ENCODE data around the gene FAR2. TPM values are rescaled to one million over a fixed set of nuclear protein-coding genes. Genes with fewer than 3 reads are reported as not detected.

Gene FAR2
- total and polyA plus RNA-seq, 2 donors (not counting 1 experiment from before 2014, with no cell fraction given), result 9.2 to 10.2 TPM

DNA sequence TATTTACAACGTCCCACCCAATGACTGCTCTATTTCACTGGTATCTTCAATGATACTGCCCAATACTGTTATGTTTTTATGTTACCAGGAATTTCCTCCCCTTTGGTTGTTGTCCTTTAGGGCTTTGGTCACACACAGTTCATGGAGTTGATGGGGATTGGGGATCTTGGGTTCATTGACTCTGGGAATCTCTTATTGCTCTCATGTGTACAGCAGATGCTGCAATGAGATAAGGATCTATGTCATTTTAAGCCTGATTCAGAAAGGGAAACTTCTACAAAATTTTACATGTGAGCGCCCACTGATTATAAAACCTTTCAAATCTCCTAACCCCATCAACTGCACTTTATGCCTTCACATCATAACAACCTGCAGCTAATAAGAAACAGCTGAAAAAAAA is 67.2 kb downstream of the FAR2 start:
- H3K9ac ChIP-seq (ENCODE audit: insufficient read depth, low read length), result no peak overlapping the region
- H4K20me1 ChIP-seq (ENCODE audit: control insufficient read depth, extremely low read depth, insufficient read depth, low read length), result no peaks in the 10 kb centered on the region
- no peak overlapping the region for H3K4me2 ChIP-seq (ENCODE audit: extremely low read depth, insufficient read depth, low read length)
- no peaks in the 10 kb centered on the region for H3K27me3 ChIP-seq (ENCODE audit: control insufficient read depth, insufficient read depth, low read length)
- TF ChIP-seq, protein P1, sequence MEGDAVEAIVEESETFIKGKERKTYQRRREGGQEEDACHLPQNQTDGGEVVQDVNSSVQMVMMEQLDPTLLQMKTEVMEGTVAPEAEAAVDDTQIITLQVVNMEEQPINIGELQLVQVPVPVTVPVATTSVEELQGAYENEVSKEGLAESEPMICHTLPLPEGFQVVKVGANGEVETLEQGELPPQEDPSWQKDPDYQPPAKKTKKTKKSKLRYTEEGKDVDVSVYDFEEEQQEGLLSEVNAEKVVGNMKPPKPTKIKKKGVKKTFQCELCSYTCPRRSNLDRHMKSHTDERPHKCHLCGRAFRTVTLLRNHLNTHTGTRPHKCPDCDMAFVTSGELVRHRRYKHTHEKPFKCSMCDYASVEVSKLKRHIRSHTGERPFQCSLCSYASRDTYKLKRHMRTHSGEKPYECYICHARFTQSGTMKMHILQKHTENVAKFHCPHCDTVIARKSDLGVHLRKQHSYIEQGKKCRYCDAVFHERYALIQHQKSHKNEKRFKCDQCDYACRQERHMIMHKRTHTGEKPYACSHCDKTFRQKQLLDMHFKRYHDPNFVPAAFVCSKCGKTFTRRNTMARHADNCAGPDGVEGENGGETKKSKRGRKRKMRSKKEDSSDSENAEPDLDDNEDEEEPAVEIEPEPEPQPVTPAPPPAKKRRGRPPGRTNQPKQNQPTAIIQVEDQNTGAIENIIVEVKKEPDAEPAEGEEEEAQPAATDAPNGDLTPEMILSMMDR (conservative IDR thresholded peaks at IDR 0.05 in 1 of 2, IDR thresholded peaks at IDR 0.05 in 1 of 2; ENCODE audit: low read depth in 1 of 2, low read length in 2 of 2), result no peak
- TF ChIP-seq EZH2 (IDR thresholded peaks at IDR 0.05; ENCODE audit: low read length, missing control alignments), result no peak
- no peak overlapping the region for H2AFZ ChIP-seq (ENCODE audit: low read length)
- no peaks in the 10 kb centered on the region for H3K79me2 ChIP-seq (ENCODE audit: control insufficient read depth, insufficient read depth, low read length)
- H3K4me3 ChIP-seq (replicated peaks in 1 of 4; ENCODE audit: control extremely low read depth in 1 of 4, insufficient read depth in 1 of 4, low read depth in 3 of 4, low read length in 4 of 4), result no peak overlapping the region
- no peak overlapping the region for H3K27ac ChIP-seq (ENCODE audit: insufficient read depth, low read length)
- H3K4me1 ChIP-seq (ENCODE audit: control insufficient read depth, extremely low read depth, insufficient read depth, low read length), result no peaks in the 10 kb centered on the region
- H3K9me3 ChIP-seq (ENCODE audit: control insufficient read depth, insufficient read depth, low read depth, low read length), result no peaks in the 10 kb centered on the region
- no peaks in the 10 kb centered on the region for H3K36me3 ChIP-seq (ENCODE audit: control insufficient read depth, insufficient read depth, low read length)
- DNase-seq (ENCODE audit: low read depth in 2 of 2), result no peak

DNA sequence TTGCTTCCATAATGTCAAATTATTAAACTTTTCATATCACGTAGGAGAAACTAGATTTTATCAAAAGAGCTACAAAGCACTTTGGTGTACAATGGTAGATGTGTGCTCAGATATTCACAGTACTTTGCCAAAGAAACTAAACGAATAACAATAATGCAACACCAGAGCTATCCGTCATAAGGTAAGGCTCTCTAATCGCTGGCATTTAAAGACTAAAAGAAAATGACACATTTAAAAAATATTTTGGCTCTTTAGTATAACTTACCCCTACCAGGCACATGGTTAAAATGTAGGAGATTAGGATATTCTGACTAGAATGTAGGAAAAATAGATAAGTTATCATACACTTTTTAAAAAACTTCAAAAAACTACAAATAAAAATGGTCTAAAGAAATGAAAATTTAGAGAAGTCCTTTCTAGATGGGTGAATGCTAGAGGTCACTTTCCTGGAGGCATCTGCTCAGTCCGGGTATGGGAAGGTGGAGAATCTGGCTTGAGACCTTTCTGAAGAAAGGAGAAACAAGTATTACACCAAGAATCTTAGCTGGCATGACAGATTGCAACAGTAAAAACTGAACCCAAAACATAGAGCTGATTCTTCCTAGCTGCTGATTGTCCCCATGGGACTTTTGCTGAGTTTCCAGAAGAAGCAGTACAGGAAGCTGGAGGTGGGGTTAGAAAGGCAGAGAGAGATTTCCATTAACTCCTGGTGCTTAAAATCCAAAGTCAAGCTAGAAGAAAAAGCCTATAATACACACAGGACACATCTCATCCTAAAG is 67.9 kb downstream of the FAR2 start:
- Histone ChIP-seq H2AFZ (ENCODE audit: low read length) (no peak overlapping the region), H3K9me3 (ENCODE audit: control insufficient read depth, insufficient read depth, low read depth, low read length) (no peaks in the 10 kb centered on the region), H3K79me2 (ENCODE audit: control insufficient read depth, insufficient read depth, low read length) (no peaks in the 10 kb centered on the region), H4K20me1 (ENCODE audit: control insufficient read depth, extremely low read depth, insufficient read depth, low read length) (no peaks in the 10 kb centered on the region), H3K9ac (ENCODE audit: insufficient read depth, low read length) (no peak overlapping the region), H3K36me3 (ENCODE audit: control insufficient read depth, insufficient read depth, low read length) (no peaks in the 10 kb centered on the region), H3K27ac (ENCODE audit: insufficient read depth, low read length) (no peak overlapping the region), H3K4me1 (ENCODE audit: control insufficient read depth, extremely low read depth, insufficient read depth, low read length) (no peaks in the 10 kb centered on the region), H3K4me3 (replicated peaks in 1 of 4; ENCODE audit: control extremely low read depth in 1 of 4, insufficient read depth in 1 of 4, low read depth in 3 of 4, low read length in 4 of 4) (no peak overlapping the region), H3K27me3 (ENCODE audit: control insufficient read depth, insufficient read depth, low read length) (no peaks in the 10 kb centered on the region), H3K4me2 (ENCODE audit: extremely low read depth, insufficient read depth, low read length) (no peak overlapping the region)
- TF ChIP-seq EZH2 (IDR thresholded peaks at IDR 0.05; ENCODE audit: low read length, missing control alignments), result no peak
- DNase-seq (ENCODE audit: low read depth in 2 of 2), result peak in 1 of 2 donors; percentile 26

DNA sequence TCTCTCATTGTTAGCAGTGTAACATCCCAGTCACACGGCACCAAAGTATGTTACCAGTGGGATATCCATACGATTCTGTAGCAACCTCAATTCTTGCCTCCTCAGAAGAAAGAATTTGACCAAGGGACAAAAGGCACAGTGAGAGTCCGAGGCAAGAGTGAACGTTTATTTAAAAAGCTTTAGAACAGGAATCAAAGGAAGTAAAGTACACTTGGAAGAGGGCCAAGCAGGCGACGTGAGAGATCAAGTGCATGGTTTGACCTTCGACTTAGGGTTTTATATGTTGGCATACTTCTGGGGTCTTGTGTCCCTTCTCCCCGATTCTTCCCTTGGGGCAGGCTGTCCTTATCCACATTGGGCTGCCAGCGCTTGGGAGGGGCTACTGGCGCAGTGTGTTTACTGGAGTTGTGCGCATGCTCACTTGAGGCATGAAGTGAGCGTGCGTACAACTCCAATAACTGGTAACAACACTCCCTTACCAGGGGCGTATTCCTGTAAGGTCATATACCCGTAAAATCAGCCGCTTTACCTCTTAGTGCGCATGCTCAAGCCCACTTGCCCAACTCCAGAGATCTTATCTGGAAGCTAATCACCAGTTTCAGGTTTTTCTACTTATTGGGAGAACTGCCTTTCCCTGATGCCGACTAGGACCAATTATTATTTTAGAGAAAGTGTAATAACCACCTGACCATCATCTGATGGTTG is 71.7 kb downstream of the FAR2 start:
- Histone ChIP-seq H4K20me1 (ENCODE audit: control insufficient read depth, extremely low read depth, insufficient read depth, low read length) (no peaks in the 10 kb centered on the region), H3K9ac (ENCODE audit: insufficient read depth, low read length) (no peak overlapping the region)

More for the DNA sequence above, 71.7 kb downstream of the FAR2 start:
- TF ChIP-seq EZH2 (IDR thresholded peaks at IDR 0.05; ENCODE audit: low read length, missing control alignments), result no peak
- TF ChIP-seq, protein P1 (conservative IDR thresholded peaks at IDR 0.05 in 1 of 2, IDR thresholded peaks at IDR 0.05 in 1 of 2; ENCODE audit: low read depth in 1 of 2, low read length in 2 of 2), result no peak
- no peak overlapping the region for H3K27ac ChIP-seq (ENCODE audit: insufficient read depth, low read length)
- H3K4me1 ChIP-seq (ENCODE audit: control insufficient read depth, extremely low read depth, insufficient read depth, low read length), result no peaks in the 10 kb centered on the region
- H3K79me2 ChIP-seq (ENCODE audit: control insufficient read depth, insufficient read depth, low read length), result no peaks in the 10 kb centered on the region
- no peaks in the 10 kb centered on the region for H3K36me3 ChIP-seq (ENCODE audit: control insufficient read depth, insufficient read depth, low read length)
- no peaks in the 10 kb centered on the region for H3K27me3 ChIP-seq (ENCODE audit: control insufficient read depth, insufficient read depth, low read length)
- H3K4me2 ChIP-seq (ENCODE audit: extremely low read depth, insufficient read depth, low read length), result no peak overlapping the region
- no peaks in the 10 kb centered on the region for H3K9me3 ChIP-seq (ENCODE audit: control insufficient read depth, insufficient read depth, low read depth, low read length)
- DNase-seq (ENCODE audit: low read depth in 2 of 2), result no peak
- H3K4me3 ChIP-seq (replicated peaks in 1 of 4; ENCODE audit: control extremely low read depth in 1 of 4, insufficient read depth in 1 of 4, low read depth in 3 of 4, low read length in 4 of 4), result no peak overlapping the region
- no peak overlapping the region for H2AFZ ChIP-seq (ENCODE audit: low read length)

Data from fibroblast of lung (primary cell).